Measurements from ENCODE around the gene MDM2. TPM values are rescaled to one million over a fixed set of nuclear protein-coding genes. Genes with fewer than 3 reads are reported as not detected.
"Not testable (repeated sequence)": the region's sequence is repeated elsewhere in the genome, so short reads cannot be mapped to it uniquely, and the experiment has no call there.

Gene MDM2
- total RNA-seq, 1 donor from 2014 or later, result 123 TPM

- no peak for TF ChIP-seq CTCF (conservative IDR thresholded peaks at IDR 0.05)
- Mint-ChIP-seq H3K27ac (ENCODE audit: unreplicated experiment) (no peak overlapping the region), H3K27me3 (ENCODE audit: low read depth) (no peaks in the 10 kb centered on the region), H3K4me1 (peaks cover 14% of the 10 kb centered on the region), H3K4me3 (peak overlapping the region; percentile 38), H3K36me3 (ENCODE audit: low read depth) (peaks cover 10% of the 10 kb centered on the region), H3K9me3 (no peaks in the 10 kb centered on the region)
- no peak for DNase-seq (ENCODE audit: low read depth, low spot score)
These were observed 4.7 kb downstream of the MDM2 start for GRCh38 chr12:68812553-68813241.

DNA sequence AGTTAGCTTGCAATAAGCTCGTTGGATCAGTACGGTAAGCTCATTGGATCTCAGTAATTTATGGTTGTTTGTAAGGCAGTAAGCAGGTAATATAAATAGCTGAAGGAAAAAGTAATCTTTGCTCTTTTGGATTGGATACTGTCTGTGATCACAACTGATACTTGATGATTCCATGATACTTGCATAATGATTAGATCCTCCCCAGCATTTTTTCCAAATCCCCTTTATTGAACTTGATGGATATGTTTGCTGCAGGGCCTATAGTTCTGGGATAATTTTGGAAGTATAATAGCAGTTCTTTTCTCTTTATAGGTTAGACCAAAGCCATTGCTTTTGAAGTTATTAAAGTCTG lies 5.2 kb downstream of the MDM2 start:
- DNase-seq (ENCODE audit: low read depth, low spot score), result no peak
- Mint-ChIP-seq H3K4me1 (peaks cover 14% of the 10 kb centered on the region), H3K27ac (ENCODE audit: unreplicated experiment) (no peak overlapping the region), H3K4me3 (peak overlapping the region; percentile 38), H3K27me3 (ENCODE audit: low read depth) (no peaks in the 10 kb centered on the region), H3K36me3 (ENCODE audit: low read depth) (peaks cover 10% of the 10 kb centered on the region), H3K9me3 (no peaks in the 10 kb centered on the region)
- TF ChIP-seq CTCF (conservative IDR thresholded peaks at IDR 0.05), result no peak

DNA sequence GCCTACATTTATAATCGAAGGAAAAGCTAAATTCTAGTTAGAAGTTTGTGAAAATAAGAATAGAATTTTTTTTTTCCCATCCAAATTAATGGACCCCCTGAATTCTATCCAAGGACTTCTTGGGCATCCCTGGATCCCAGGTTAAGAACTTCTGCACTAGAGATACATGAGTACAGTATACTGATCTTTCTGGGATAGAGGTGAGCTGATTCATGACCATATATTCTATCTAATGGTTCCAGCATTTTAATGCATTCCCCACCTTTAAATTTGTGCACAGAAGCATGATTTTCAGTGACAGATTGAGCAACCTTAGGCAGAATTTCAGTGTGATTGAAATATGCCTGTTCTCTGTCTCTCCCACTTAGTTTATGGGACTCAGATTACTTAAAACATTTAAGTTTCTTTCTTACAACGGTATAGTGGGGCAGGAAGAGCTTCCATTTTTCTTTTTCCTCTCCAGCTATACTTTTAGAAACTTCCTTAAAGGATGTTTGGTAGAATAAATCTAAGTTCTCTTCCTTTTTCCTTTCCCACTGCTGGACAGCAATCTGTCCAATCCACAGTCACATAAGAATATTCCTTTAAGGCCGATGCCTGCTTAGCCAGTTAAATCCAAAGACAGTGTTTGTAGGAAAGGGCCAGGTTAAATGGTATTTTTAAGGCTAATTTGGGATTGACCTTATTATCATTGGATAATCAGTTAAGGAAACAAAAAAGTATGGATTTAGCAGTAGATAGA lies 6.7 kb downstream of the MDM2 start:
- no peak overlapping the region for H3K27ac Mint-ChIP-seq (ENCODE audit: unreplicated experiment)
- H3K4me1 Mint-ChIP-seq, result peaks cover 5% of the 10 kb centered on the region
- peaks cover 7% of the 10 kb centered on the region for H3K36me3 Mint-ChIP-seq (ENCODE audit: low read depth)
- no peak overlapping the region for H3K4me3 Mint-ChIP-seq
- no peaks in the 10 kb centered on the region for H3K9me3 Mint-ChIP-seq
- DNase-seq (ENCODE audit: low read depth, low spot score), result no peak
- no peaks in the 10 kb centered on the region for H3K27me3 Mint-ChIP-seq (ENCODE audit: low read depth)
- no peak for TF ChIP-seq CTCF (conservative IDR thresholded peaks at IDR 0.05)

GRCh38 chr12:68815232-68815927 lies 7.4 kb downstream of the MDM2 start:
- Mint-ChIP-seq H3K9me3 (no peaks in the 10 kb centered on the region), H3K4me3 (no peak overlapping the region), H3K27me3 (ENCODE audit: low read depth) (no peaks in the 10 kb centered on the region), H3K36me3 (ENCODE audit: low read depth) (peaks cover 5% of the 10 kb centered on the region), H3K4me1 (peaks cover 5% of the 10 kb centered on the region), H3K27ac (ENCODE audit: unreplicated experiment) (no peak overlapping the region)
- TF ChIP-seq CTCF (conservative IDR thresholded peaks at IDR 0.05), result no peak
- DNase-seq (ENCODE audit: low read depth, low spot score), result no peak

DNA sequence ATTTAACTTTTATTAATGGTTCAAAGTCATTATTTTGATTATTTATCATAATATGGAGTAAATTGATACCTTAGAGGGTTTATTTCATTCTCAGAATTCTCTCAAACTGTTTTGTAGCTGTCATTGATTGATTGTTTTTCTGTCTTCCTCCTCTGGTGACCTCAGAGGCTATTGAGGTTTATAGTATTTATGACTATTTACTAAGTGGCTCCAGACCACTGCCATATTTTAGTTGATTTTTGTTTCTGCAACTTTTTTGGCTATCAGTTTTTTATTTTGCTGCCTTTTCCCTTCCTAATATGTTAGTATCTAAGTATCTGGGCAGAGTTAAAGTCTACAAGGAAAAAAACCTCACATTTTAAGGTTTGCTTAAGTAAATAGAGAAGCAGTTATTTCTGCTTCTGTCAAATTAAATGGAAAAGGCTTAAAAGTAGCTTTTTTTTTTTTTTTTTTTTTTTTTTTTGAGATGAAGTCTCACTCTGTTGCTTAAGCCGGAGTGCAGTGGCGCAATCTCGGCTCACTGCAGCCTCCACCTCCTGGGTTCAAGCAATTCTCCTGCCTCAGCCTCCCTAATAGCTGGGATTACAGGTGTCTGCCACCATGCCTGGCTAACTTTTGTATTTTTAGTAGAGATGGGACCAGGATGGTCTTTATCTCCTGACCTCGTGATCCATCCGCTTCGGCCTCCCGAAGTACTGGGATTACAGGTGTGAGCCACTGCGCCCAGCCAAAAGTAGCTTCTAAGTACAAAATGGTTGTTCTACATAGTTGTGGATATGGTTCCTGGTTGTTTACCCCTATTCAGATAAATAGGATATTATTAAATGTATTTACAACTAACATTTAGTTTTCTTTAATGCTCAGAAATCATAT lies 8.2 kb downstream of the MDM2 start:
- no peak for DNase-seq (ENCODE audit: low read depth, low spot score)
- Mint-ChIP-seq H3K36me3 (ENCODE audit: low read depth) (peaks cover 8% of the 10 kb centered on the region), H3K9me3 (no peaks in the 10 kb centered on the region), H3K27me3 (ENCODE audit: low read depth) (no peaks in the 10 kb centered on the region), H3K4me1 (peaks cover 2% of the 10 kb centered on the region), H3K27ac (ENCODE audit: unreplicated experiment) (no peak overlapping the region), H3K4me3 (no peak overlapping the region)
- no peak for TF ChIP-seq CTCF (conservative IDR thresholded peaks at IDR 0.05)

GRCh38 chr12:68819481-68819880 lies 11.5 kb downstream of the MDM2 start:
- H3K27me3 Mint-ChIP-seq (ENCODE audit: low read depth); H3K9me3 Mint-ChIP-seq; H3K4me1 Mint-ChIP-seq; H3K27ac Mint-ChIP-seq (ENCODE audit: unreplicated experiment); DNase-seq (ENCODE audit: low read depth, low spot score); H3K4me3 Mint-ChIP-seq: not testable (repeated sequence)
- peaks cover 13% of the 10 kb centered on the region for H3K36me3 Mint-ChIP-seq (ENCODE audit: low read depth)

Data from neural crest cell (in vitro differentiated cells).